IPS-20b (cell line): ENCODE data around the gene ETV3.

Source experiments
- H3K27ac ChIP-seq: one replicate; pipeline ENCODE4 v1.5.1; 2013; ENCODE audit warnings: low read length
- H3K27me3 ChIP-seq: 2 replicates; pipeline ENCODE4 v1.6.1; 2013; ENCODE audit warnings: mild to moderate bottlenecking, low read length, inconsistent platforms; ENCODE audit not compliant: insufficient read depth
- H3K36me3 ChIP-seq: 2 replicates; pipeline ENCODE4 v1.6.1; 2013; ENCODE audit warnings: low read depth, mild to moderate bottlenecking, inconsistent platforms, low read length, moderate library complexity; ENCODE audit not compliant: insufficient read depth
- H3K4me1 ChIP-seq: 2 replicates; pipeline ENCODE4 v1.6.1; 2013; ENCODE audit warnings: mild to moderate bottlenecking, control low read depth, inconsistent platforms, low read length, moderate library complexity; ENCODE audit not compliant: insufficient read depth
- H3K4me3 ChIP-seq: 2 replicates; pipeline ENCODE4 v1.5.1; 2013; ENCODE audit warnings: mild to moderate bottlenecking, low read length, inconsistent platforms
- H3K9ac ChIP-seq: 2 replicates; pipeline ENCODE4 v1.6.1; 2013; ENCODE audit warnings: low read depth, mild to moderate bottlenecking, inconsistent platforms, low read length, moderate library complexity
- H3K9me3 ChIP-seq: 2 replicates; pipeline ENCODE4 v1.6.1; 2013; ENCODE audit warnings: mild to moderate bottlenecking, low read depth, low read length, inconsistent platforms; ENCODE audit not compliant: insufficient read depth

ETV3 gene

GRCh38 chr1:157136133-157136532 lies 2.1 kb downstream of the ETV3 start:
- peaks cover 50% of the 10 kb centered on the region for H3K36me3 ChIP-seq
- H3K27ac ChIP-seq, result no peak overlapping the region
- H3K9me3 ChIP-seq, result no peaks in the 10 kb centered on the region
- H3K27me3 ChIP-seq, result peaks cover 4% of the 10 kb centered on the region; the same call in 1 of the 2 replicates
- H3K9ac ChIP-seq, result no peak overlapping the region
- H3K4me1 ChIP-seq, result peaks cover 29% of the 10 kb centered on the region
- no peak overlapping the region for H3K4me3 ChIP-seq

- Histone ChIP-seq H3K4me3 (no peak overlapping the region), H3K9ac (no peak overlapping the region), H3K4me1 (peaks cover 24% of the 10 kb centered on the region), H3K9me3 (no peaks in the 10 kb centered on the region), H3K27me3 (peaks cover 3% of the 10 kb centered on the region; the same call in 1 of the 2 replicates), H3K27ac (no peak overlapping the region), H3K36me3 (peaks cover 55% of the 10 kb centered on the region)
Observed at GRCh38 chr1:157135646-157136045, 2.5 kb downstream of the ETV3 start.

GRCh38 chr1:157135070-157135469 lies 3.1 kb downstream of the ETV3 start:
- H3K27me3 ChIP-seq, result no peaks in the 10 kb centered on the region
- peaks cover 19% of the 10 kb centered on the region for H3K4me1 ChIP-seq
- no peak overlapping the region for H3K9ac ChIP-seq
- H3K36me3 ChIP-seq, result peaks cover 61% of the 10 kb centered on the region
- H3K4me3 ChIP-seq, result no peak overlapping the region
- no peaks in the 10 kb centered on the region for H3K9me3 ChIP-seq
- H3K27ac ChIP-seq, result no peak overlapping the region

DNA sequence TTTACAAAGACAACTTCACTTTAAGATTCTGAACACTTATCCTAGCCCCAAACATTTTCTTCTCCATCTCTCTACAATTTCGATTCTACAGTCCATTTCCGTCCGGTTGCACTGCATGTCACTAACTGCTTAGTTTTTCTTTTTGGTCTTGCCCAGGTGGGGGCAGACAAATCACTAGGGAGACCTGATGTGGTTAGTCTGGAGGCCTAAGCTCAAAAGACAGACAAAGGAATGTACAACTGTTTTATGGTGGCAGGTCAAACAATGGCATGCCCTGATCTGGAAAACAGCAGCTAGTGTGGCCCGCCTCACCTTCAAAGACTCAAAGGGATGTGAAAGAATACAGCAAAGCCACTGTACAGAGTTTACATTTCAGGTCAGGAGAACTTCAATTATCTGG lies 3.8 kb downstream of the ETV3 start:
- Histone ChIP-seq H3K27ac (no peak overlapping the region), H3K4me3 (no peak overlapping the region), H3K9ac (no peak overlapping the region), H3K36me3 (peaks cover 64% of the 10 kb centered on the region), H3K27me3 (no peaks in the 10 kb centered on the region), H3K4me1 (peaks cover 14% of the 10 kb centered on the region), H3K9me3 (no peaks in the 10 kb centered on the region)

GRCh38 chr1:157133426-157133825 lies 4.8 kb downstream of the ETV3 start:
- Histone ChIP-seq H3K9ac (no peak overlapping the region), H3K27ac (no peak overlapping the region), H3K36me3 (peaks cover 73% of the 10 kb centered on the region), H3K9me3 (no peaks in the 10 kb centered on the region), H3K4me3 (no peak overlapping the region), H3K27me3 (no peaks in the 10 kb centered on the region), H3K4me1 (peaks cover 10% of the 10 kb centered on the region)

- H3K36me3 ChIP-seq, result peaks cover 80% of the 10 kb centered on the region
Observed at GRCh38 chr1:157132616-157133167, 5.5 kb downstream of the ETV3 start.

GRCh38 chr1:157132111-157132510 lies 6.1 kb downstream of the ETV3 start:
- H3K27ac ChIP-seq, result no peak overlapping the region
- no peaks in the 10 kb centered on the region for H3K9me3 ChIP-seq
- H3K4me3 ChIP-seq, result no peak overlapping the region
- H3K27me3 ChIP-seq, result no peaks in the 10 kb centered on the region
- no peak overlapping the region for H3K9ac ChIP-seq
- peaks cover 86% of the 10 kb centered on the region for H3K36me3 ChIP-seq
- H3K4me1 ChIP-seq, result peaks cover 9% of the 10 kb centered on the region

More at GRCh38 chr1:157132616-157133167, 5.5 kb downstream of the ETV3 start:
- H3K4me3 ChIP-seq, result no peak overlapping the region
- H3K9me3 ChIP-seq, result no peaks in the 10 kb centered on the region
- no peak overlapping the region for H3K9ac ChIP-seq
- H3K27me3 ChIP-seq, result no peaks in the 10 kb centered on the region
- H3K27ac ChIP-seq, result no peak overlapping the region
- peaks cover 10% of the 10 kb centered on the region for H3K4me1 ChIP-seq

DNA sequence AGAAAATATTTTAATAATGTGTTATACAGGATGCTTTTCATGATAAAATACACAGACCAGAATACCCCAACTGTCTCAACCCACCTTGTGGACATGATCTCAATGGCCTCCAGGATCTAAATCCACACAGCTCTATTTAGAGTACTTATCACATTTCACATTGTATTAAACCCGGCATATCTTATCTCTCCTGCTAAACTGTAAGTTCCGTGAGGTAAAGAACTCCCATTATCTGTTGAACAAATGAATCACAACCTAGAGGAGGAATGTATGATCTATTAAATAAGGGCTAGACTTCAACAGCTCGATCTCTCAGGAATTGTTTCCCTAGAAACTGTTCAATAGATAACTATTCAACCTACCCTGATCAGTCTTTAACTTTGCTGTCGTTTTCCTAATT lies 6.9 kb downstream of the ETV3 start:
- Histone ChIP-seq H3K27ac (no peak overlapping the region), H3K9ac (no peak overlapping the region), H3K4me1 (peaks cover 1% of the 10 kb centered on the region), H3K4me3 (no peak overlapping the region), H3K36me3 (peaks cover 92% of the 10 kb centered on the region), H3K9me3 (no peaks in the 10 kb centered on the region), H3K27me3 (no peaks in the 10 kb centered on the region)

DNA sequence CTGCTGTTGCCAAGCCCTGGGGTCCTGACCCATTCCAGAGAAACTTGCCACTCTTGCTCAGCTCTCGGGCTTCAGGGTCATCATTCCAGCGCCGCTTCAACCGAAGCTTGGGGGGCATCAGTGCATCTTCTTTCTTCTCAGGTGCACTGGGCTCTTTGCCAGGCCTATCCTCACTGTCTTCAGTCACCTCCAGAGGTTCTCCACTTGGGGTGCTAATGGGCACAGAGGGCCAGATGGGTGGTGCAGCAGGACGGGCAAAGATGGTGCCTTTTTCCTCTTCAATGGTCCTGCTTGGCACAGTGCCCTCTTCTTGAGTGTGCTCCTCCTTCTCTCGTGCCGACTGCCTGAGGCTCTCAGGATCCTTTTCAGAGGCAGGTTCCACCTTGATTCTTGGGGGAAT lies 13.3 kb downstream of the ETV3 start:
- no peaks in the 10 kb centered on the region for H3K27me3 ChIP-seq
- no peak overlapping the region for H3K27ac ChIP-seq
- H3K9me3 ChIP-seq, result no peaks in the 10 kb centered on the region
- peaks cover 69% of the 10 kb centered on the region for H3K36me3 ChIP-seq
- H3K4me1 ChIP-seq, result no peaks in the 10 kb centered on the region
- no peak overlapping the region for H3K9ac ChIP-seq
- no peak overlapping the region for H3K4me3 ChIP-seq

- Histone ChIP-seq H3K27me3 (no peaks in the 10 kb centered on the region), H3K9ac (no peak overlapping the region), H3K36me3 (peaks cover 23% of the 10 kb centered on the region), H3K27ac (no peak overlapping the region), H3K4me3 (no peak overlapping the region), H3K4me1 (peaks cover 19% of the 10 kb centered on the region; the same call in 1 of the 2 replicates), H3K9me3 (no peaks in the 10 kb centered on the region)
Observed at GRCh38 chr1:157119448-157119847, 18.7 kb downstream of the ETV3 start.

- Histone ChIP-seq H3K27ac (no peak overlapping the region), H3K27me3 (no peaks in the 10 kb centered on the region), H3K4me1 (peaks cover 23% of the 10 kb centered on the region; the same call in 1 of the 2 replicates), H3K9me3 (no peaks in the 10 kb centered on the region), H3K9ac (no peak overlapping the region), H3K36me3 (peaks cover 18% of the 10 kb centered on the region), H3K4me3 (no peak overlapping the region)
Observed at GRCh38 chr1:157119008-157119407, 19.2 kb downstream of the ETV3 start.

DNA sequence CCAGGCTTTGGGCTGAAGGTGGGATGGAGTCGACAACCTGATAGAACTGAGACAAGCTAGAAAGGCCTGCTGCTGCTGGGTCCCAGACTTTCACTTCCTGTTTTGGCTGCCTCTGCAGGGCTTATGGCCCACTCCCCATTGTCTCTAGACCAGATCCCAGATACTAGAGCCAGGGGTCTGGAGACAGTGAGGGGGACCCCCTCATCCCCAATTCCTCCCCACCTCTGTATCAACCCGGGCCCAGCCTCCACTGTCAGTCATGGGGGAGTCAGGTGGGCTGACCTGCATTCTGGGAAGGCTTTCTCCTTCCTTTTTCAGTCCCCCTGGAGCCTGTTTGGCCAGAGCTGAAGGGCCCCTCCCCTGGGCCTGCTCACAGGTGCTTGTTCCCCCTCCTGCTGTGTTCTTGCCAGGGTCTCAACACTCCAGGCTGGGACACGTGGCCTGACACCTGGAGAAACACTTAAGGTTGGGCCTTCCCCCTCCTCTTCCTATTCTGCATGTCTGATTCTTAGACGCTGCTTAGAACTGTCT lies 20.6 kb downstream of the ETV3 start:
- Histone ChIP-seq H3K4me1 (peaks cover 36% of the 10 kb centered on the region), H3K9me3 (no peaks in the 10 kb centered on the region), H3K36me3 (peaks cover 8% of the 10 kb centered on the region; the same call in 1 of the 2 replicates), H3K4me3 (no peak overlapping the region), H3K9ac (no peak overlapping the region), H3K27ac (no peak overlapping the region), H3K27me3 (peaks cover 5% of the 10 kb centered on the region; the same call in 1 of the 2 replicates)
